Skeletal muscle satellite cell (primary cell): Measurements from ENCODE around the gene HLA-B. TPM values are rescaled to one million over a fixed set of nuclear protein-coding genes. Genes with fewer than 3 reads are reported as not detected.
A peak's percentile ranks its signal among the peaks of the same experiment; 100 is the strongest.
"Not testable (repeated sequence)": the region's sequence is repeated elsewhere in the genome, so short reads cannot be mapped to it uniquely, and the experiment has no call there.

Experiments
- H3K27me3 ChIP-seq: 2 replicates; pipeline ENCODE4 v1.7.0; 2013; ENCODE audit warnings: low read length; ENCODE audit not compliant: control insufficient read depth, insufficient read depth
- H3K36me3 ChIP-seq: 2 replicates; pipeline ENCODE4 v1.7.0; 2013; ENCODE audit warnings: mild to moderate bottlenecking, control low read depth, low read length; ENCODE audit not compliant: insufficient read depth
- H3K4me1 ChIP-seq: 2 replicates; pipeline ENCODE4 v1.7.0; 2013; ENCODE audit warnings: low read length; ENCODE audit not compliant: control insufficient read depth, insufficient read depth
- H3K4me2 ChIP-seq: 2 replicates; pipeline ENCODE4 v1.7.0; 2013; ENCODE audit warnings: mild to moderate bottlenecking, low read length
- H3K4me3 ChIP-seq: 2 replicates; pipeline ENCODE4 v1.7.0; 2013; ENCODE audit warnings: low read length
- H3K9ac ChIP-seq: 2 replicates; pipeline ENCODE4 v1.7.0; 2013; ENCODE audit warnings: mild to moderate bottlenecking, low read depth, low read length, moderate library complexity
- H3K9me3 ChIP-seq: replicated peaks from 2 replicates; pipeline ENCODE4 v1.7.0; 2013; ENCODE audit warnings: mild to moderate bottlenecking, control low read depth, low read length
- total RNA-seq: library from RNA; depleted of rRNA; stranded (reverse); fragments of >200 nt; gene quantifications from 2 replicates; pipeline ENCODE4 v1.2.3, GENCODE V29; 2012; rRNA removed

Gene HLA-B
- total RNA-seq, result 52.2 and 195 TPM in 2 replicates

DNA sequence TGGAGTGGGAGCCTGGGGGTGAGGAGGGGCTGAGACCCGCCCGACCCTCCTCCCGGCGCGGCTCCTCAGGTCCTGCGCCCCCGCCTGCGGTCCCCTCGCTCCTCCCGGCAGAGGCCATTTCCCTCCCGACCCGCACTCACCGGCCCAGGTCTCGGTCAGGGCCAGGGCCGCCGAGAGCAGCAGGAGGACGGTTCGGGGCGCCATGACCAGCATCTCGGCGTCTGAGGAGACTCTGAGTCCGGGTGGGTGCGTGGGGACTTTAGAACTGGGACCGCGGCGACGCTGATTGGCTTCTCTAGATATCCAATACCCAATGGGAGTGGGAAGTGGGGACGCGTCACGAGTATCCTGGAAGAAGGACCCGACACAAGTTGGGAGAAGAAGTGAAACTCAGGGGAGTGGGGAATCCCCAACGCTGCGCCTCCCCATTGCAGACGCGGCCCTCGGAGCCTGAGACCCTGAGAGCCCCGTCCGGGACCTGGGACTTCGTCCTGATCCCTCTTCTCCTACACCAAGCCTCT, at the start of gene HLA-B:
TSS of gene HLA-B (minus strand) at position 234 of the 521 bp plus-strand sequence. CDS start at position 213, 21 bp downstream.
- peak within 1 kb of the TSS; percentile 67 for H3K9ac ChIP-seq
- no peaks in the 10 kb centered on the region for H3K9me3 ChIP-seq
- no peaks in the 10 kb centered on the region for H3K4me1 ChIP-seq
- H3K27me3 ChIP-seq, result peaks cover 55% of the 10 kb centered on the region
- peak within 1 kb of the TSS; percentile 77 for H3K4me3 ChIP-seq
- H3K4me2 ChIP-seq, result peak within 1 kb of the TSS; percentile 83
- no peaks in the 10 kb centered on the region for H3K36me3 ChIP-seq

DNA sequence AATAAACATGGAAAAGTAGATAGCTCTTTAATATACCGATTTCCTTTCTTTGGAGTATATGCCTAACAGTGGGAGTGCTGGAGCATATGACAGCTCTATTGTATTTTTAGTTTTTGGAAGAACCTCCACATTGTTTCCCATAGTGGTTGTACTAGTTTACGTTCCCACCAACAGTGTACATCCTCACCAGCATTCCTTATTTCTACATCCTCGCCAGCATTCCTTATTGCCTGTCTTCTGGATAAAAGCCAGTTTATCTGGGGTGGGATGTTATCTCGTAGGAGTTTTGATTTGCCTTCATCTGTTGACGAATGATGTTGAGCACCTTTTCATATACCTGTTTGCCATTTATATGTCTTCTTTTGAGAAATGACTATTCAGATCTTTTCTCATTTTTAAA, 49.0 kb upstream of the HLA-B start:
- Histone ChIP-seq H3K4me1 (peaks cover 47% of the 10 kb centered on the region), H3K9me3 (no peaks in the 10 kb centered on the region), H3K9ac (no peak overlapping the region), H3K36me3 (peaks cover 7% of the 10 kb centered on the region), H3K27me3 (no peaks in the 10 kb centered on the region), H3K4me3 (no peak overlapping the region), H3K4me2 (peak overlapping the region; percentile 19)

DNA sequence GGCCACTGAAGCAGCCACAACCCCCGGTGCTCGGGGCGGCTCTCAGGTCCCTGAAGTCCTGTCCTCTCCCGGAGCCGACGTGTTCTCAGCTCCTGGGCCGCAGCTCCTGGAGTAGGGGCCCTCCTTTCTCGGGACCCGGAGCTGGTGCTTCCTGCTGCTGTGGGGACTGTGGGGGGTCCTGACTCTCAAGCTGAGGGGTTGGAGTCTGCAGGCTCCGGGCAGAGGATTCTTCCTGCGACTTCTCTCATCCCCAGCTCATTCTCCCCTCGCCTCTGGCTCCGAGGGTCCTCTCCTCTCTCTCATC, 47.0 kb upstream of the HLA-B start:
- H3K4me3 ChIP-seq, result peak overlapping the region; percentile 73
- H3K36me3 ChIP-seq, H3K9me3 ChIP-seq, H3K27me3 ChIP-seq: not testable (repeated sequence)
- peaks cover 48% of the 10 kb centered on the region for H3K4me1 ChIP-seq
- peak overlapping the region; percentile 82 for H3K9ac ChIP-seq
- H3K4me2 ChIP-seq, result peak overlapping the region; percentile 99

DNA sequence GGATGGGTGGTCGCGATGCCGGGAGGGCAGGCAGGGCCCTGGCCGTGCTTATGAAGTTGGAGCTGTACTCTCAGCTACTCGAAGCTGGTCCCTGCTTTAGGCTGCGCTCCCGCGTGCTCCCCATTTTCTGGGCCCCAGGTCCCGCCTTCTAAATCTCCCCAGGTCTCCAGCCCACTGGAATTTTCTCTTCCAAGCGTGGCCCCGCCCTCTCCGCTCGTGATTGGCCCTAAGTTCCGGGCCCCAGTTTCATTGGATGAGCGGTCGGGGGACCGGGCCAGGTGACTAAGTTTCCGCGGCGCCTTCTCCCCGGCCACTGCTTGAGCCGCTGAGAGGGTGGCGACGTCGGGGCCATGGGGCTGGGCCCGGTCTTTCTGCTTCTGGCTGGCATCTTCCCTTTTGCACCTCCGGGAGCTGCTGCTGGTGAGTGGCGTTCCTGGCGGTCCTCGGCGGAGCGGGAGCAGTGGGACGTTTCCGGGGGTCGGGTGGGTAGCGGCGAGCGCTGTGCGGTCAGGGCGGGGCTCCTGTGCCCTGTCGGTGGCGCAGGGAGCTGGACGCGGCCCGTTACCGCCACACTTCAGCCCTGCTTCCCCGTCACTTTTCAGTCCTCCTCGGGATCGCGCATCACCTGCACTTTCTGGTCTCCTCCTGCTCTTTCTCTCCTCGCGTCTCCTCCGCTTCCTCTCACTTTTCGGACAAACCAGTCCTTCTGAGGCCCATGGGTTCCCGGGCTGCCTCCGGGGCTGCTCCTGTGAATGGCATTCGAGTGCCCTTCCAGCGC, 46.5 kb upstream of the HLA-B start, which contains the start of gene MICA:
TSS of gene MICA (plus strand) at position 313 of the 778 bp plus-strand sequence. CDS start at position 351, 38 bp downstream.
- Histone ChIP-seq H3K4me3 (peak within 1 kb of the TSS; percentile 73), H3K4me1 (peaks cover 52% of the 10 kb centered on the region), H3K36me3 (peaks cover 3% of the 10 kb centered on the region), H3K4me2 (peak within 1 kb of the TSS; percentile 99), H3K9me3 (no peaks in the 10 kb centered on the region), H3K27me3 (no peaks in the 10 kb centered on the region), H3K9ac (peak within 1 kb of the TSS; percentile 82)

DNA sequence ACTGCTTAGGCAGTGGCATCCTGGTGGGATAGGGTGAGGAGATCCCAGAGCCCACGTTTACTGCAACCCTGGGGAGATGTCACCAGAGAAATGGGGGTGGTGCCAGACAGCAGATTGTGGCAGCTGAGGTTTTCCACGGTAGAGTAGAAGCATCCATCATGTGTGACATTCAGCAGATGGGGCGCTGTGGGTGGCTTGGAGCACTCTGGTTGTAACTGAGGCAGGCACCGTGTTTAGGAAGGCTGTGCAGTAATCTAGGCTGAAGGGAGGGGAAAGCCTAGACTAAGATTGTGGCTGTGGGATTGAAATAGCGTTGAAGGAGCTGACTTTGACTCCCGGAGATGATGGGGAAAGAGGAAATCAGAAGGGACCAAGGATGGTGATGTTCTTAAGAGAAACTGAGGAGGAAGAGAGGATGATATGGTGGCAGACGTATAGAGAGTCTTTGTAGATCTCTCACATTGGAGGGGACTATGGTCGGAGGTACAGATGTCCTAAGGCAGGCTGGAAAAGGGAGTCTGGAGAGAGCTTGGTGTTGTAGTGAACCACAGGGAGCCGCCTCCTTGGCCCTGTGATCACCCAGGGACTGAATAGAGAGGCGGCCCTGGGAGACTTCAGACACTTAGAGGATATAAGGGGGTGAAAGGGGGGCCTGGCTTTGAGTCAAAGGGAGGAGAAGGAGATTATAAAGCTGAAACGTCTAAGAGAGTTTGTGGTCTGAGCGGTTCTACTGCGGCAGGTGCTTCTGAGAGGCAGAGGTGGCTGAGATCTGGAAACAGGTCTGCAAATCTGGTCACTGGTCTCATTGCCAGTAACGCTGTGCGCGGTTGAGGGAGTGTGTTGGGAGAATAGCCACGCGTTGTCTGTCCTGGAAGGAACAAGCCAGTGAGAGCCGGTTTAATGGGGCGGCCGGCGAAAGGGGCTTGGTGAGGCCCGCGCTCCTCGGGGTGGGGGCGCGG, 45.6 kb upstream of the HLA-B start:
- Histone ChIP-seq H3K4me2 (peak overlapping the region; percentile 99), H3K4me1 (peaks cover 50% of the 10 kb centered on the region), H3K4me3 (peak overlapping the region; percentile 73), H3K9me3 (no peaks in the 10 kb centered on the region), H3K36me3 (peaks cover 3% of the 10 kb centered on the region), H3K9ac (peak overlapping the region; percentile 82), H3K27me3 (no peaks in the 10 kb centered on the region)

DNA sequence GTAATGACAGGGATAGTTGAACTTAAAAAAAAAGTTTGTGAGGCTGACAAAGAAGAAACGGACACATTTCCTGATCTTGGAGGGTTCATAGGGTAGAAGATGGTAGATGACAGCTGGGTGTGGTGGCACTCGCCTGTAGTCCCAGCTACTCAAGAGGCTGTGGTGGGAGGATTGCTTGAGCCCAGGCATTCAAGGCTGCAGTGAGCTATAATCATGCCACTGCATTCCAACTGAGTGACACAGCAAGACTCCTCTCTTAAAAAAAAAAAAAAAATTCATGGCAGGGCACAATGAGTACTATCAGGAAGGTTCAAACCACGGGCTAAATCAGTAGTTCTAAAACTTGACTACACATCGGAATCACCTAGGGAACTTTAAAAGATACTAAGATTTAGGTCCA, 44.4 kb upstream of the HLA-B start:
- Histone ChIP-seq H3K27me3 (no peaks in the 10 kb centered on the region), H3K4me1 (peaks cover 41% of the 10 kb centered on the region), H3K36me3 (peaks cover 3% of the 10 kb centered on the region), H3K9me3 (no peaks in the 10 kb centered on the region), H3K4me2 (peak overlapping the region; percentile 99), H3K4me3 (peak overlapping the region; percentile 73), H3K9ac (peak overlapping the region; percentile 90)

DNA sequence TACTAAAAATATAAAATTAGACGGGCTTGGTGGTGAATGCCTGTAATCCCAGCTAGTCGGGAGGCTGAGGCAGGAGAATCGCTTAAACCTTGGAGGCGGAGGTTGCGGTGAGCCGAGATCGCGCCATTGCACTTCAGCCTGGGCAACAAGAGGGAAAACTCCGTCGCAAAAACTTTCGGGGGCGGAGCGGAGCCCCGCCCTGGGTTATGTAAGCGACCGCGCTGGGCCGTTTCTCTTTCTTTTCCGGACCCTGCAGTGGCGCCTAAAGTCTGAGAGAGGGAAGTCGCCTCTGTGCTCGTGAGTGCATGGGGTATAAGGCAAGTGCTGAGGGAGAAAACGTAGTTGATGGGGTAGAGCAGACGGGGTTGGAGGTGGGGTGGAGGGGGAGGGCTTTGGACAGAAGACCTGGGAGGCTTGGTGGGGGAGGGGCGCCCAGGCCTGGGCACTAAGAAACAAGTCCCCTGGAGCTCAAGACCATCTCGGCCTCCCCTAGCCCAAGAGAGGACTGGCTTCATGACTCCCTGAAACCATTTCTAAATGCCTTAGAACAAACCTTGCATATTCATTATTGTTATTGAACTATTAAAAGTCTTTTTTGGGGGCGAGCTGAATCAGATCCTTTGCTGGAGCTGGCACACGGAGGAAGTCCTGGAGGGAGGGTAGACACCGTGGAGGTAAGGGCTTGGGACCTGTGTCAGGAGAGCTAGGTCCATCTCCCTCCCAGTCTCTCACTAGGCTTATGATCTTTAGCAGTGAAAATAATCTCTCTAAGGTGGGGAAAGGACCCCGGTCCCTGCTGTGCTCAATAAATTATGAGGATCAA, 43.7 kb upstream of the HLA-B start:
- Histone ChIP-seq H3K9me3 (no peaks in the 10 kb centered on the region), H3K4me3 (peak overlapping the region; percentile 73), H3K4me1 (peaks cover 39% of the 10 kb centered on the region), H3K27me3 (no peaks in the 10 kb centered on the region), H3K4me2 (peak overlapping the region; percentile 99), H3K36me3 (peaks cover under 1% of the 10 kb centered on the region), H3K9ac (peak overlapping the region; percentile 90)

DNA sequence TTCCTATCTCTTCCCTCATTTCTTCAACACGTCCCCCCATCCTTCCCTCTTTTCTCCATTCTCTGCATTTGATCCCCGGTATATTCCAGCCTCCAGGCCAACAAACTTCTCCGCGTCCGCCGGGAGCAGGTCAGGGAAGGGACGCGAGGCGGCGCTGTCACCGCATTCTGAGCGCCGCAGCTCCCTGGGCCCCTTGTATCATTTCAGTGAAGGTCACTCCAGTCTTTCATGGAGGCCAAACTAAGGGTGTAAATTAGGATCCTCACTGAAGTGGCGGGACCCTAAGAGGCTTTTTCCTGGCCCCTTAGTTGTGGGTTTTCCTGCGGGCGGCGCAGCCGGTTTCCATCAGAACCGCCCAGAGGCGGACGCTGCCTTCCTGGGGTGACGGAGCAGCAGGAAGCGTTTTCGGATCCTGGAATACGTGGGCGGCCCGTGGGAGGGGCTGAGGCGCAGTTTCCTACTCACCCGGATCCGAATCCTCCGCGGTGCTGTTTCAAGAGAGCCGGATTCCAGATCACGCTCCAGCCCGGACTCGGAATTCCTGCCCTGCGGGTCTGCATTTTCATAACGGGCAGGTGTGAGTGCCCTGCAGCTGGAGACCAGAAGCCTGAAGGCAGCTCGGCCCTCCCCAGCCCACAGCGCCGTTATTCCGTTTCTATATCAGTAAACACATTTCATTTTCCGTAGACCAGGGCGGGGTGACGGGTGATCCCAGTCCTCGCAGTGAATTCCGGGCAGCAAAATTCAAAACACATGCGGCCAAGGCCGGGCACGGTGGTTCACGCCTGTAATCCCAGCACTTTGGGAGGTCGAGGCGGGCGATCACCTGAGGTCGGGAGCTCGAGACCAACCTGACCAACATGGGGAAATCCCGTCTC, 42.8 kb upstream of the HLA-B start:
- Histone ChIP-seq H3K4me3 (peak overlapping the region; percentile 73), H3K4me2 (peak overlapping the region; percentile 99), H3K4me1 (peaks cover 37% of the 10 kb centered on the region), H3K9me3 (no peaks in the 10 kb centered on the region), H3K27me3 (no peaks in the 10 kb centered on the region), H3K9ac (peak overlapping the region; percentile 90), H3K36me3 (no peaks in the 10 kb centered on the region)

DNA sequence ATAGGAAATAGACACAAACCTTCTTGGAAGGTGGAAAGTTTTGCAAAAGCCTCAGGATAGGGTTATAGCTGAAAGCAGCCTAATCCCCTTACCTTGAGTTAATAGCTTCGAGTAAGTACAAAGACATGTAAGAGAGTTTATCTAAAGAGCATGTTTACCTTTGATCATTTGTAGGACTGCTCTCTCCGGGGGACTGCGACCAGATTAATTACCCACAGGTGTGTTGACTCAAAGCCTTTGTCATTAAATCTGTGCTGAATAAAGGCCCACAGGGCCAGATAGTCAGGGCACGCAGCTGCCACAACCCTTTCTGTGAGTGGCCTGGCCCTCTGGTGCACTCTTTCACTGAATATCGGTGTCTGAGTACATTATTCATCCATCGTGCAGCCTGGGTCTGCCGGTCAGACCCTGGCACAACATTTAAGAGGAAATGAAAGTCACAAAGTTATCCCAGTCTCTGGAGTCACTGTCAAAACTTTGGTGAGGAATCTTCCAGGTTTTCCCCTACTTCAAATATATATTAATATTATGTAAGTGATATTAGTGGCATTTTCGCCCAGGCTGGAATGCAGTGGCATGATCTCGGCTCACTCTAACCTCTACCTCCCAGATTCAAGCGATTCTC, 41.0 kb upstream of the HLA-B start:
- Histone ChIP-seq H3K4me2 (peak overlapping the region; percentile 99), H3K4me3 (no peak overlapping the region), H3K27me3 (no peaks in the 10 kb centered on the region), H3K9ac (no peak overlapping the region), H3K9me3 (no peaks in the 10 kb centered on the region), H3K4me1 (peaks cover 27% of the 10 kb centered on the region), H3K36me3 (no peaks in the 10 kb centered on the region)

DNA sequence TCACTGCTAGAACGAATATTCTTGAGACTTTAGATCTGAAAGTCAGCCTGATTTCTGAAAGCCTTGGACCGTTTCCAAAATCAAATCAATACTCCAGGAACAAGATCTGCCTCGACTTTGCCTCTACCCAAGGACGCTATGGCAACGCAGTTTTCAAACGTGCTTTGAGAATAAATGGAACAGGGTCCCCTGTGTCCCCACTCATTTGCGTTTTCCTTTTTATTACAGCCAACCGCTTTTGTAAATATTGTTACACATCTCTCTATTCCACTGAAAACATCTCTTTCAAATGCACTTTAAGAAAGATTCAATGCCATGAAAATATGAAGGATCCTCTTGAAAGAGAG, 40.1 kb upstream of the HLA-B start:
- not testable (repeated sequence) for H3K36me3 ChIP-seq, H3K4me3 ChIP-seq, H3K27me3 ChIP-seq, H3K9me3 ChIP-seq, H3K9ac ChIP-seq
- peaks cover 19% of the 10 kb centered on the region for H3K4me1 ChIP-seq
- H3K4me2 ChIP-seq, result peak overlapping the region; percentile 64
